A549 (cell line): ENCODE measurements around the gene STAB2. TPM values are rescaled to one million over a fixed set of nuclear protein-coding genes. Genes with fewer than 3 reads are reported as not detected.

Experiments used
- ATAC-seq, 2 experiments: fragments of 200-7000 bp in 1 of 2; fragments of >200 bp in 1 of 2; cut with Nextera tagmentation in 1 of 2; cut with Tn5 transposase in 1 of 2; 3 replicates each; pipeline versions ENCODE4 v1.8.0 to v1.9.1; 2018 to 2020; ENCODE audit warnings: mild to moderate bottlenecking in 1 of 2, moderate library complexity in 1 of 2
- CTCF ChIA-PET: fragments of 300-600 bp; sonication (Branson Sonifier 250); formaldehyde crosslinking; extraction: SDS; loops from one replicate; lab custom pipeline; 2021; ENCODE audit warnings: antibody characterized with exemption, inconsistent platforms; lab: Yijun Ruan, JAX
- POLR2A ChIA-PET: fragments of 350-600 bp; formaldehyde crosslinking; extraction: SDS; loops from one replicate; lab custom pipeline; 2021; ENCODE audit warnings: antibody characterized with exemption, inconsistent platforms; lab: Yijun Ruan, JAX
- DNase-seq, 2 experiments: peaks; one replicate each; pipeline versions ENCODE4 v3.0.0 to v3.0.0-alpha.2; 2011 to 2016; ENCODE audit warnings: low read depth in 1 of 2, low spot score in 1 of 2
- FAIRE-seq: peaks from 2 replicates; lab custom pipeline; 2011; peaks lifted over from hg19 to GRCh38; lab: Jason Lieb, UNC
- H3K27ac ChIP-seq, 2 experiments: fragments of >200 bp; sonication (Bioruptor Twin); formaldehyde crosslinking; 3 replicates each; pipeline ENCODE4 v1.5.1; 2016 to 2017
- H3K4me1 ChIP-seq: fragments of >200 bp; sonication (Bioruptor Twin); formaldehyde crosslinking; 3 replicates; pipeline ENCODE4 v1.6.1; 2016
- H3K4me2 ChIP-seq: fragments of >200 bp; sonication (Bioruptor Twin); formaldehyde crosslinking; 3 replicates; pipeline ENCODE4 v1.6.1; 2016
- H3K4me3 ChIP-seq: fragments of >200 bp; sonication (Bioruptor Twin); formaldehyde crosslinking; 3 replicates; pipeline ENCODE4 v1.5.1; 2016
- H3K9me3 ChIP-seq: fragments of >200 bp; sonication (Bioruptor Twin); formaldehyde crosslinking; 3 replicates; pipeline ENCODE4 v1.6.1; 2016
- CHD4 ChIP-seq: fragments of 200-600 bp; sonication (generic); IDR thresholded peaks from 2 replicates; pipeline ENCODE4 v1.6.1; 2016; ENCODE audit warnings: antibody characterized with exemption, mild to moderate bottlenecking, borderline replicate concordance
- EHMT2 ChIP-seq: fragments of 200-600 bp; sonication (generic); IDR thresholded peaks from 2 replicates; pipeline ENCODE4 v1.6.1; 2016; ENCODE audit warnings: antibody characterized with exemption, low read depth, mild to moderate bottlenecking, moderate library complexity
- ESRRA ChIP-seq: fragments of 150-350 bp; IDR thresholded peaks from 2 replicates; pipeline ENCODE4 v1.6.1; 2014; ENCODE audit warnings: mild to moderate bottlenecking, low read length, borderline replicate concordance
- FOSB ChIP-seq: fragments of 250-450 bp; sonication (Bioruptor Pico); IDR thresholded peaks from 2 replicates; pipeline ENCODE4 v1.5.0; 2020; ENCODE audit warnings: mild to moderate bottlenecking, moderate library complexity
- FOSL2 ChIP-seq, 2 experiments: fragments of 450-650 bp in 1 of 2; fragments of >200 bp in 1 of 2; sonication (Bioruptor Twin) in 1 of 2; formaldehyde crosslinking; IDR thresholded peaks; 2 replicates each; pipeline versions ENCODE4 v1.5.0 to v1.6.1; 2016 to 2020; ENCODE audit warnings: mild to moderate bottlenecking in 1 of 2, moderate library complexity in 1 of 2
- FOXS1 ChIP-seq: fragments of 250-450 bp; sonication (Bioruptor Pico); IDR thresholded peaks from 2 replicates; pipeline ENCODE4 v1.5.0; 2020; ENCODE audit warnings: mild to moderate bottlenecking, moderate library complexity
- HOXB5 ChIP-seq: fragments of 250-450 bp; sonication (Bioruptor Pico); IDR thresholded peaks from 2 replicates; pipeline ENCODE4 v1.5.0; 2020; ENCODE audit warnings: mild to moderate bottlenecking, moderate library complexity
- JUN ChIP-seq, 2 experiments: fragments of >200 bp; sonication (Bioruptor Twin); formaldehyde crosslinking; IDR thresholded peaks; 2 replicates in 1 of 2; 3 replicates in 1 of 2; pipeline ENCODE4 v1.6.1; 2016 to 2017
- JUNB ChIP-seq: fragments of >200 bp; sonication (Bioruptor Twin); formaldehyde crosslinking; IDR thresholded peaks from 2 replicates; pipeline ENCODE4 v1.6.1; 2016
- KDM1A ChIP-seq: fragments of 200-600 bp; sonication (generic); IDR thresholded peaks from 2 replicates; pipeline ENCODE4 v1.6.1; 2016; ENCODE audit warnings: low read depth, mild to moderate bottlenecking
- KDM5A ChIP-seq: fragments of 200-600 bp; sonication (generic); IDR thresholded peaks from 2 replicates; pipeline ENCODE4 v1.6.1; 2016; ENCODE audit warnings: antibody characterized with exemption, mild to moderate bottlenecking
- POLR2A ChIP-seq: IDR thresholded peaks from 2 replicates; pipeline ENCODE4 v1.6.1; 2012; ENCODE audit warnings: mild to moderate bottlenecking, low read length
- POLR2AphosphoS2 ChIP-seq: conservative IDR thresholded peaks from 2 replicates; pipeline ENCODE4 v1.6.1; 2012; ENCODE audit warnings: low read length, improper control_type of control experiment, inconsistent platforms
- RAD21 ChIP-seq, 2 experiments: fragments of >200 bp in 1 of 2; sonication (Bioruptor Twin) in 1 of 2; formaldehyde crosslinking in 1 of 2; IDR thresholded peaks in 1 of 2; conservative IDR thresholded peaks in 1 of 2; 2 replicates in 1 of 2; 3 replicates in 1 of 2; pipeline ENCODE4 v1.6.1; 2012 to 2018; ENCODE audit warnings: inconsistent platforms in 1 of 2
- RARB ChIP-seq: fragments of 250-450 bp; sonication (Bioruptor Pico); IDR thresholded peaks from 2 replicates; pipeline ENCODE4 v1.8.0; 2021; ENCODE audit warnings: mild to moderate bottlenecking, moderate library complexity
- SMC3 ChIP-seq: fragments of >200 bp; sonication (Bioruptor Twin); formaldehyde crosslinking; IDR thresholded peaks from 3 replicates; pipeline ENCODE4 v1.6.1; 2018; ENCODE audit warnings: inconsistent platforms
- TP53 ChIP-seq: fragments of 250-450 bp; sonication (Bioruptor Pico); IDR thresholded peaks from 2 replicates; pipeline ENCODE4 v1.5.0; 2021; ENCODE audit warnings: mild to moderate bottlenecking, moderate library complexity
- ZC3H11A ChIP-seq: fragments of 450-650 bp; IDR thresholded peaks from 2 replicates; pipeline ENCODE4 v1.6.1; 2014; ENCODE audit warnings: antibody characterized with exemption, mild to moderate bottlenecking
- WGBS: methylation state at CpG from one replicate; pipeline ENCODE4 v1.1.6; 2017; ENCODE audit errors: missing lambda C conversion rate; 5-methylcytosine and 5-hydroxymethylcytosine counted together
- polyA plus RNA-seq, 4 experiments: library from polyadenylated mRNA; depleted of rRNA in 3 of 4; stranded (reverse); fragments of >200 nt; fragmentation: RNase III in 1 of 4; extraction: RNeasy Plus Mini Kit Qiagen cat#74134 plus additional on column Dnase treatment in 1 of 4; gene quantifications; 2 replicates in 3 of 4; 3 replicates in 1 of 4; pipeline ENCODE4 v1.2.3, GENCODE V29; 2011 to 2017
- TF ChIP-seq, protein P1 (sequence below): fragments of >200 bp; sonication (Bioruptor Twin); formaldehyde crosslinking; IDR thresholded peaks from 3 replicates; pipeline ENCODE4 v1.5.1; 2016
- TF ChIP-seq, protein P2 (sequence below): fragments of 250-450 bp; sonication (Bioruptor Pico); IDR thresholded peaks from 2 replicates; pipeline ENCODE4 v1.5.0; 2021; ENCODE audit warnings: mild to moderate bottlenecking, moderate library complexity, borderline replicate concordance

The STAB2 gene
- polyA plus RNA-seq, 2 of the 4 experiments (the other 2 are of a cell fraction) = not detected

DNA sequence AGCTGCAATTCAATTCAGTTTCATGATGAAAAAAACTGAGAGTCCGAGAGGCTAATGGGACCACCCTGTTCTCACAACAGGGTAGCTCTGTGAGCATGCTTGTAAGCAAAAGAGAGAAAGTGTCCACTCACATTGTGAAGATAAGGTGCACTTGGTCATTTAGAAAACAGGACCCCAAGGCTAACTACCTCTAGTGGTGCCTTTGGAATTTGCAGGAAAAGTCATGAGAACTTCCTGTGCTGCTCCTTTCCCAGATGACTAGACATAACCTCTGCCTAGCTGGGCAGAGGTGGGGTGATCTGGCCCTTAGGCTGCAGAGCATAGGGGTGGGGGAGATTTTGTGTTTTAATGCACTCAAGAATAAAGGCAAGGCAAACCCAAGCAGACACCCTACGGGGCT lies 118.9 kb downstream of the STAB2 start:
- no peak overlapping the region for H3K4me3 ChIP-seq
- H3K27ac ChIP-seq = no peak overlapping the region
- CTCF ChIA-PET = no interaction called here
- no peaks in the 10 kb centered on the region for H3K9me3 ChIP-seq
- no peak overlapping the region for H3K4me2 ChIP-seq
- POLR2A ChIA-PET = no interaction called here
- WGBS = 76% methylated on average over 2 of the region's 2 CpGs
- TF ChIP-seq SMC3 (0 out of 3 replicates have a peak, but pooled peaks have one; percentile 8), KDM5A (no peak), RAD21 (conservative IDR thresholded peaks at IDR 0.05 in 1 of 2, IDR thresholded peaks at IDR 0.05 in 1 of 2) (no peak), ZC3H11A (no peak)
- TF ChIP-seq, protein P1, sequence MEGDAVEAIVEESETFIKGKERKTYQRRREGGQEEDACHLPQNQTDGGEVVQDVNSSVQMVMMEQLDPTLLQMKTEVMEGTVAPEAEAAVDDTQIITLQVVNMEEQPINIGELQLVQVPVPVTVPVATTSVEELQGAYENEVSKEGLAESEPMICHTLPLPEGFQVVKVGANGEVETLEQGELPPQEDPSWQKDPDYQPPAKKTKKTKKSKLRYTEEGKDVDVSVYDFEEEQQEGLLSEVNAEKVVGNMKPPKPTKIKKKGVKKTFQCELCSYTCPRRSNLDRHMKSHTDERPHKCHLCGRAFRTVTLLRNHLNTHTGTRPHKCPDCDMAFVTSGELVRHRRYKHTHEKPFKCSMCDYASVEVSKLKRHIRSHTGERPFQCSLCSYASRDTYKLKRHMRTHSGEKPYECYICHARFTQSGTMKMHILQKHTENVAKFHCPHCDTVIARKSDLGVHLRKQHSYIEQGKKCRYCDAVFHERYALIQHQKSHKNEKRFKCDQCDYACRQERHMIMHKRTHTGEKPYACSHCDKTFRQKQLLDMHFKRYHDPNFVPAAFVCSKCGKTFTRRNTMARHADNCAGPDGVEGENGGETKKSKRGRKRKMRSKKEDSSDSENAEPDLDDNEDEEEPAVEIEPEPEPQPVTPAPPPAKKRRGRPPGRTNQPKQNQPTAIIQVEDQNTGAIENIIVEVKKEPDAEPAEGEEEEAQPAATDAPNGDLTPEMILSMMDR = peak; percentile 22; the same call in 1 of the 3 replicates
- no peaks in the 10 kb centered on the region for H3K4me1 ChIP-seq
- FAIRE-seq (no peak), DNase-seq (peak; percentile 28 to 55), ATAC-seq (peak; percentile 80 to 90)

DNA sequence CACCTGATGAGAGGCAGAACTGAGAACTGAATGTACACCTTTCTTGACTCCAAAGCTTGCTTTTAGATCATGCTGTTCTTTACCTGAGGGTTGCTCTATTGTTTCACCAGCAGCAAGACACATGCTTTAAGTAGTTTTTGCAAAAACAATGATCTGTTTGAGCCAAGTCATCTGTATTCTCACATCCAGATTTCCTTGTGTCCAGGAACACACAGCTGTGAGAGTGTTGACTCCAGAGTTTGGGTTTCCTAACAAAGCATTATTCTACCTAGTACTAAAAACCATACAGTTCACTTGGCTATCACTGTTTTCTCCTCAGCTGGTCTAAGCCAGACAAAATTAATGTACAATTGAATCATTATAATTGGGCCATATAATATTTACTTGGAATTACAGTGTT lies 120.4 kb downstream of the STAB2 start:
- no peak overlapping the region for H3K4me2 ChIP-seq
- no peak overlapping the region for H3K4me3 ChIP-seq
- no peak overlapping the region for H3K27ac ChIP-seq
- no peak for ATAC-seq
- no peak for DNase-seq
- H3K9me3 ChIP-seq = no peaks in the 10 kb centered on the region
- POLR2A ChIA-PET = no interaction called here
- no peak for FAIRE-seq
- CTCF ChIA-PET = no interaction called here
- H3K4me1 ChIP-seq = no peaks in the 10 kb centered on the region
- no peak for TF ChIP-seq POLR2A
- no peak for TF ChIP-seq RARB (CRISPR knock-in tag)
- no peak for TF ChIP-seq CHD4
- no peak for TF ChIP-seq ESRRA
- no peak for TF ChIP-seq JUN (IDR thresholded peaks at IDR 0.05)
- TF ChIP-seq, protein P2, sequence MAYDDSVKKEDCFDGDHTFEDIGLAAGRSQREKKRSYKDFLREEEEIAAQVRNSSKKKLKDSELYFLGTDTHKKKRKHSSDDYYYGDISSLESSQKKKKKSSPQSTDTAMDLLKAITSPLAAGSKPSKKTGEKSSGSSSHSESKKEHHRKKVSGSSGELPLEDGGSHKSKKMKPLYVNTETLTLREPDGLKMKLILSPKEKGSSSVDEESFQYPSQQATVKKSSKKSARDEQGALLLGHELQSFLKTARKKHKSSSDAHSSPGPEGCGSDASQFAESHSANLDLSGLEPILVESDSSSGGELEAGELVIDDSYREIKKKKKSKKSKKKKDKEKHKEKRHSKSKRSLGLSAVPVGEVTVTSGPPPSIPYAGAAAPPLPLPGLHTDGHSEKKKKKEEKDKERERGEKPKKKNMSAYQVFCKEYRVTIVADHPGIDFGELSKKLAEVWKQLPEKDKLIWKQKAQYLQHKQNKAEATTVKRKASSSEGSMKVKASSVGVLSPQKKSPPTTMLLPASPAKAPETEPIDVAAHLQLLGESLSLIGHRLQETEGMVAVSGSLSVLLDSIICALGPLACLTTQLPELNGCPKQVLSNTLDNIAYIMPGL = no peak
- TF ChIP-seq TP53 = no peak

DNA sequence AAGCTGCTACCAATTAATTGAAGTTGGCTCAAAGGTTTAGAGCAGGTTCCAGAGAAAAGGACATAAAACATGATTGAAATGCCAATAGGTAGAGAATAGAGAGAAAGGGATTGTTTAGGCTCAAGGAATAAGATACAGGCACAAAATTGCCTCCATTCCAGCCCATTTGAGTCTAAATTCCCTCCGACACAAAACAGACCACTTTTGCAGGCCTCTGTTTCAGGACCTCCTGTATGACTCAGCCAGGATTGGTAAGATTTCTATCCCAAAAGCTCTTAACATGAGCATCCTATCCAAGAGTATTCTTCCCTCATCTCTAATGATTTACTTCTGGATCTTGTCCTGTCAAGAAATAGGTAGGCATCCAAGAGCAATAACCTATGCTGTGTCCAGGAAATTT lies 123.5 kb downstream of the STAB2 start:
- ChIA-PET CTCF (no interaction called here), POLR2A (no interaction called here)
- Histone ChIP-seq H3K4me1 (no peaks in the 10 kb centered on the region), H3K27ac (no peak overlapping the region), H3K4me3 (no peak overlapping the region), H3K9me3 (no peaks in the 10 kb centered on the region), H3K4me2 (no peak overlapping the region)
- 88% methylated on average over 1 of the region's 1 CpG for WGBS
- no peak for ATAC-seq
- no peak for DNase-seq
- TF ChIP-seq FOSB (no peak), HOXB5 (CRISPR knock-in tag) (no peak), EHMT2 (no peak), POLR2AphosphoS2 (no peak), FOSL2 (IDR thresholded peaks at IDR 0.05) (no peak), FOSL2 (CRISPR knock-in tag; IDR thresholded peaks at IDR 0.05) (no peak), ZC3H11A (no peak)
- FAIRE-seq = no peak

DNA sequence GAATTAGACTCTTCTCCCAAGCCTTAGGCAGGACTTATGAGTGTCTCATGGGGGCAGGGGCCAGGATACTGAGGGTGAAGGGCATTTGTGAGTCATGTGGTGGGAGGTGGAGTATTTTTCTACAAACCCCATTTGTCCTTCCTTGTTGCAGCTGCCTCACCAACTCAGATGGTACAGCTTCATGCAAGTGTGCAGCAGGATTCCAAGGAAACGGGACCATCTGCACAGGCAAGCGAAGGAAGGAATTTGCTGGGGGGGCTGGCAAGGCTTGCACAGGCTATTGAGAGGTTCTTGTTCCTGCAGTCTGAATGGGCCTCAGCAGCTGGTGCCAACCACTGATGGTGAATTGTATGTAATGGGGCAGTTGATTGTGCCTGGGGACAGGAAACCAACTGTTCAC lies 125.1 kb downstream of the STAB2 start:
- CTCF ChIA-PET = interaction anchor here (0.7 to 1.5 kb wide), 2 partner anchors 24 to 86 kb away, joined by 3 read pairs; no protein-coding TSS in a partner anchor
- POLR2A ChIA-PET = no interaction called here
- TF ChIP-seq KDM1A (no peak), FOXS1 (CRISPR knock-in tag) (no peak), JUNB (no peak)
- no peaks in the 10 kb centered on the region for H3K9me3 ChIP-seq
- no peak for ATAC-seq
- 88% methylated on average over 2 of the region's 2 CpGs for WGBS
- FAIRE-seq = no peak
- H3K4me3 ChIP-seq = no peak overlapping the region
- H3K27ac ChIP-seq = no peak overlapping the region
- no peaks in the 10 kb centered on the region for H3K4me1 ChIP-seq
- no peak for DNase-seq
- H3K4me2 ChIP-seq = no peak overlapping the region
